ENCODE measurements around the gene CBX8.

DNA sequence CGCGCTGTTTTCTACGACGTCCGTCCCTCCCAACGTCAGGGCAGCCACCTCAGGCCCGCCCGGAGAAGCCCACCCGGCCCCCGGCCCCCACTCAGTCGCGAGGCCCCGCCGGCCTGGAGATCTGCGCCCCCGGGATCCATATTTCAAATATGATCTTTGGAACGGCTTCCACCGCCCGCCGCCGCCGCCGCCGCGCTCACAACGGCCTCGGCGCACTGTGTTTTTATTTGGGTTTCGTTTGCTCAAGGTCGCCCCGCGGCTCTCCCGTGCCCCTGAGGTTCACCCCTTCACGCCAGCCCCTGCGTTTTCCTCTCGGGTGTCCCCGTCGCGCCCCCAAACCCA is 46.6 kb upstream of the CBX8 start:
- TF ChIP-seq EZH2 (IDR thresholded peaks at IDR 0.05; ENCODE audit: low read depth, low read length, severe bottlenecking) = peak; percentile 91
- no peak for TF ChIP-seq CTCF (IDR thresholded peaks at IDR 0.05; ENCODE audit: control extremely low read depth in 1 of 3, insufficient read depth in 1 of 3, low read depth in 1 of 3, low read length in 3 of 3)
- no peak for TF ChIP-seq CBX5 (IDR thresholded peaks at IDR 0.05; ENCODE audit: low read depth, low read length)
- no peak for TF ChIP-seq POLR2AphosphoS5 (IDR thresholded peaks at IDR 0.05; ENCODE audit: low read depth, low read length)
- no peak for TF ChIP-seq RAD21 (IDR thresholded peaks at IDR 0.05 in 1 of 2, conservative IDR thresholded peaks at IDR 0.05 in 1 of 2; ENCODE audit: low read depth in 2 of 2, low read length in 2 of 2)
- no peak for TF ChIP-seq JUN (IDR thresholded peaks at IDR 0.05; ENCODE audit: low read depth, low read length)
- no peak for TF ChIP-seq TEAD4 (IDR thresholded peaks at IDR 0.05; ENCODE audit: low read depth, low read length)

Data from H1 (cell line).